Measurements from ENCODE around the gene ZFAND3.

DNA sequence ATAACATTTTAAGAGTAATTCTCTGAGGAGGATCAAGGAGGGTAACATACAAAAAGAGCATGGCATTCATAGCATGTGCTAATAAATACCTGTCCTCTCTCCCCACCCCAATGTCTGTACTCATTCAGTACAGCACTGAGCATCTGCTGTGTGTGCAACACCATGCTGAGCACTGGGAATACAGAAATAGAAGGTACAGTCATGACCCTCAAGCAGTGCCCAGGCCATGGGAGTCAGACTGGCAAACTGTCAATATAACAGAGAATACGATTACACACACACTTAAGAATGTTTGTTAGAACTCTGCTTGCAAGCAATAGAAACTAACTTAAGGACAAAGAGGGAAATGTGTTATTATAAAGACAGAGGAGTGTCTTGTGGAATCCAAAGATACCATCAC, 24.7 kb upstream of the ZFAND3 start:
- TF ChIP-seq, protein P1, sequence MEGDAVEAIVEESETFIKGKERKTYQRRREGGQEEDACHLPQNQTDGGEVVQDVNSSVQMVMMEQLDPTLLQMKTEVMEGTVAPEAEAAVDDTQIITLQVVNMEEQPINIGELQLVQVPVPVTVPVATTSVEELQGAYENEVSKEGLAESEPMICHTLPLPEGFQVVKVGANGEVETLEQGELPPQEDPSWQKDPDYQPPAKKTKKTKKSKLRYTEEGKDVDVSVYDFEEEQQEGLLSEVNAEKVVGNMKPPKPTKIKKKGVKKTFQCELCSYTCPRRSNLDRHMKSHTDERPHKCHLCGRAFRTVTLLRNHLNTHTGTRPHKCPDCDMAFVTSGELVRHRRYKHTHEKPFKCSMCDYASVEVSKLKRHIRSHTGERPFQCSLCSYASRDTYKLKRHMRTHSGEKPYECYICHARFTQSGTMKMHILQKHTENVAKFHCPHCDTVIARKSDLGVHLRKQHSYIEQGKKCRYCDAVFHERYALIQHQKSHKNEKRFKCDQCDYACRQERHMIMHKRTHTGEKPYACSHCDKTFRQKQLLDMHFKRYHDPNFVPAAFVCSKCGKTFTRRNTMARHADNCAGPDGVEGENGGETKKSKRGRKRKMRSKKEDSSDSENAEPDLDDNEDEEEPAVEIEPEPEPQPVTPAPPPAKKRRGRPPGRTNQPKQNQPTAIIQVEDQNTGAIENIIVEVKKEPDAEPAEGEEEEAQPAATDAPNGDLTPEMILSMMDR (IDR thresholded peaks at IDR 0.05): no peak
- no peak for TF ChIP-seq EZH2 (IDR thresholded peaks at IDR 0.05; ENCODE audit: borderline replicate concordance, insufficient read depth, low read depth, low read length, poor library complexity, severe bottlenecking)
